GM12878 (cell line): Measurements from ENCODE around the gene CXCL17. TPM values are rescaled to one million over a fixed set of nuclear protein-coding genes. Genes with fewer than 3 reads are reported as not detected.

Source experiments
- ATF7 ChIP-seq: fragments of 450-650 bp; IDR thresholded peaks from 2 replicates; pipeline ENCODE4 v1.6.1; 2016; ENCODE audit warnings: low read depth, mild to moderate bottlenecking
- CHD1 ChIP-seq: IDR thresholded peaks from 2 replicates; pipeline ENCODE4 v1.6.1; 2012; ENCODE audit warnings: low read depth, low read length, improper control_type of control experiment
- CHD2 ChIP-seq: IDR thresholded peaks from 2 replicates; pipeline ENCODE4 v1.6.1; 2011; ENCODE audit warnings: low read depth, low read length, improper control_type of control experiment, borderline replicate concordance
- E2F4 ChIP-seq: IDR thresholded peaks from 2 replicates; pipeline ENCODE4 v1.6.1; 2012; ENCODE audit warnings: low read depth, low read length, improper control_type of control experiment
- ELK1 ChIP-seq: IDR thresholded peaks from 2 replicates; pipeline ENCODE4 v1.6.1; 2012; ENCODE audit warnings: low read depth, low read length, improper control_type of control experiment
- HDGF ChIP-seq: fragments of 450-650 bp; IDR thresholded peaks from 2 replicates; pipeline ENCODE4 v1.6.1; 2016; ENCODE audit warnings: antibody characterized with exemption
- JUNB ChIP-seq: IDR thresholded peaks from 2 replicates; pipeline ENCODE4 v1.6.1; 2016; ENCODE audit warnings: antibody characterized with exemption, mild to moderate bottlenecking
- MTA3 ChIP-seq: IDR thresholded peaks from 2 replicates; pipeline ENCODE4 v1.6.1; 2012; ENCODE audit warnings: low read length, inconsistent platforms, borderline replicate concordance
- NFIC ChIP-seq: IDR thresholded peaks from 2 replicates; pipeline ENCODE4 v1.6.1; 2012; ENCODE audit warnings: low read depth, mild to moderate bottlenecking, inconsistent platforms, low read length, moderate library complexity
- NFYB ChIP-seq: IDR thresholded peaks from 2 replicates; pipeline ENCODE4 v1.6.1; 2011; ENCODE audit warnings: low read depth, mild to moderate bottlenecking, low read length, improper control_type of control experiment, moderate library complexity; ENCODE audit not compliant: insufficient read depth
- PAX5 ChIP-seq: IDR thresholded peaks from 2 replicates; pipeline ENCODE4 v1.6.1; 2011; ENCODE audit warnings: low read depth, low read length, borderline replicate concordance
- PML ChIP-seq: IDR thresholded peaks from 2 replicates; pipeline ENCODE4 v1.6.1; 2012; ENCODE audit warnings: low read length, inconsistent platforms
- POLR2AphosphoS2 ChIP-seq: IDR thresholded peaks from 2 replicates; pipeline ENCODE4 v1.6.1; 2011; ENCODE audit warnings: low read depth, mild to moderate bottlenecking, low read length, improper control_type of control experiment, moderate library complexity
- RB1 ChIP-seq: fragments of 450-650 bp; formaldehyde crosslinking; IDR thresholded peaks from 2 replicates; pipeline ENCODE4 v1.6.1; 2017; ENCODE audit warnings: mild to moderate bottlenecking, borderline replicate concordance
- REST ChIP-seq: IDR thresholded peaks from 2 replicates; pipeline ENCODE4 v1.6.1; 2012; ENCODE audit warnings: mild to moderate bottlenecking, low read depth, low read length
- SIX5 ChIP-seq: IDR thresholded peaks from 2 replicates; pipeline ENCODE4 v1.6.1; 2011; ENCODE audit warnings: mild to moderate bottlenecking, low read depth, low read length, moderate library complexity; ENCODE audit not compliant: severe bottlenecking
- ZNF687 ChIP-seq: fragments of 450-650 bp; IDR thresholded peaks from 2 replicates; pipeline ENCODE4 v1.6.1; 2017; ENCODE audit warnings: mild to moderate bottlenecking, moderate library complexity
- polyA plus RNA-seq, 11 experiments: library from polyadenylated mRNA; depleted of rRNA in 4 of 11; unstranded in 6 of 11; stranded (reverse) in 5 of 11; fragments of >200 nt; fragmentation: Nextera tagmentation in 4 of 11; fragmentation: Illumina TruSeq in 1 of 11; extraction: Ambion mirVana in 4 of 11; extraction: Trizol in 1 of 11; gene quantifications; 1 replicate in 1 of 11; 2 replicates in 10 of 11; pipeline versions ENCODE4 v1.2.1 to v1.2.3, GENCODE V29; 2011 to 2016; ENCODE audit warnings: inconsistent platforms in 2 of 11, missing spikeins in 2 of 11, low read depth in 1 of 11
- total RNA-seq, 4 experiments: library from RNA; depleted of rRNA in 3 of 4; stranded (reverse); fragments of >200 nt in 3 of 4; fragmentation: Illumina TruSeq in 1 of 4; extraction: Trizol in 1 of 4; gene quantifications; 2 replicates each; pipeline versions ENCODE4 v1.2.1 to v1.2.3, GENCODE V29; 2013 to 2021

CXCL17 gene
- total and polyA plus RNA-seq, 10 of the 15 experiments (the other 5 are each of a cell fraction or from before 2014, with no cell fraction given) = 0.13 to 0.24 (median 0.15) TPM; not detected in 7

- no peak; the same call in 1 of the 2 replicates for TF ChIP-seq PML
- TF ChIP-seq REST = no peak
- no peak for TF ChIP-seq NFIC
- TF ChIP-seq ELK1 = no peak
- TF ChIP-seq JUNB = no peak; the same call in 1 of the 2 replicates
- TF ChIP-seq MTA3 = no peak
- 0 out of 2 replicates have a peak, but pooled peaks have one; percentile 27 for TF ChIP-seq ZNF687
- no peak; the same call in 1 of the 2 replicates for TF ChIP-seq HDGF
- no peak for TF ChIP-seq PAX5
- peak; percentile 96 for TF ChIP-seq CHD2
- TF ChIP-seq SIX5 = no peak
- TF ChIP-seq POLR2AphosphoS2 = peak; percentile 90; the same call in 1 of the 2 replicates
- TF ChIP-seq ATF7 = peak; percentile 100
- peak; percentile 98 for TF ChIP-seq NFYB
- no peak for TF ChIP-seq RB1
- TF ChIP-seq E2F4 = peak; percentile 84
- TF ChIP-seq CHD1 = no peak
Observed at GRCh38 chr19:42396381-42397262, 46.1 kb downstream of the CXCL17 start (continued).
